GM18867 (cell line): ENCODE results near the gene PALM.

Experiments
- ATAC-seq: cut with Tn5 transposase; IDR thresholded peaks from one replicate; pipeline ENCODE4 v1.9.1; 2021; ENCODE audit warnings: mild to moderate bottlenecking, moderate library complexity; ENCODE audit not compliant: unreplicated experiment

The PALM gene

DNA sequence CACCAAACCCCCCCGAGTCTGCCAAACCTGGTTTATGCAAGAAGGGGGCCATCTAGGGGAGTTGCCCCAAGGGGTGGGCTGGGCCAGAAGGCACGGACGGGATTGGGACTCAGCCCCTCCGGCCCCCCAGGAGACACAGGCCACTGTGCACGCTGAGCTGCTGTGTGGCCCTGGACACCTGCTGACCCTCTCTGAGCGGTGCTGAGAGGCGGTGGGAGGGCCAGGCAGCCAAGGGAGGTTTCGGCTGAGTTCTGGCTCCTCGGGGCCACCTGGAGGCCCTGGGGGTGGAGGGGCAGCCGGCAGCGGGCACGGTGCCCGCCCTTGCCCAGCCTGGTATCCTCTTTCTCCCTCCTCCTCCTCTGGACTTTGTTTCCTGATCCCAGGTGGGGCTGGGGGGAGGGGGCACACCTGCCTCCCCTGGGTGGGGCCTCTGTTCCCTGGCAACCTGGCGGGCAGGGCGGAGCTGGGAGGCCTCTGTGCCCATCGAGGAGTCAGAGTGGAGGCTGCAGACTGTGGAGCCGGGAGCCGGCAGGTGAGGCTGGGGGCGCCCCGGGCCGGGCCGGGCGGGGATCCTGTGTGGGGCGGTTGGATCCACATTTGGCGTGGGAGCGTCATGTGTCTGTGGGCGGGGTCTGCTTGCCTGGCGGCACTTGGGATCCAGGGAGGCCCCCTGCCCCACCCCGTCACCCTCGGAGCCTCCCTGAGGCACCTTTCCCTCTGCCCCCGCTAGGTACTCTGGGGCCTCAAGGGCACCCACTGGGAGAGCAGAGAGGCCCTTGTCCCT, 42.1 kb downstream of the PALM start, which contains the start of gene MISP:
Gene MISP, plus strand, starts transcription at position 473 of the 784 bp plus-strand sequence. CDS start 5,835 bp downstream, outside the sequence.
- ATAC-seq, result no peak

DNA sequence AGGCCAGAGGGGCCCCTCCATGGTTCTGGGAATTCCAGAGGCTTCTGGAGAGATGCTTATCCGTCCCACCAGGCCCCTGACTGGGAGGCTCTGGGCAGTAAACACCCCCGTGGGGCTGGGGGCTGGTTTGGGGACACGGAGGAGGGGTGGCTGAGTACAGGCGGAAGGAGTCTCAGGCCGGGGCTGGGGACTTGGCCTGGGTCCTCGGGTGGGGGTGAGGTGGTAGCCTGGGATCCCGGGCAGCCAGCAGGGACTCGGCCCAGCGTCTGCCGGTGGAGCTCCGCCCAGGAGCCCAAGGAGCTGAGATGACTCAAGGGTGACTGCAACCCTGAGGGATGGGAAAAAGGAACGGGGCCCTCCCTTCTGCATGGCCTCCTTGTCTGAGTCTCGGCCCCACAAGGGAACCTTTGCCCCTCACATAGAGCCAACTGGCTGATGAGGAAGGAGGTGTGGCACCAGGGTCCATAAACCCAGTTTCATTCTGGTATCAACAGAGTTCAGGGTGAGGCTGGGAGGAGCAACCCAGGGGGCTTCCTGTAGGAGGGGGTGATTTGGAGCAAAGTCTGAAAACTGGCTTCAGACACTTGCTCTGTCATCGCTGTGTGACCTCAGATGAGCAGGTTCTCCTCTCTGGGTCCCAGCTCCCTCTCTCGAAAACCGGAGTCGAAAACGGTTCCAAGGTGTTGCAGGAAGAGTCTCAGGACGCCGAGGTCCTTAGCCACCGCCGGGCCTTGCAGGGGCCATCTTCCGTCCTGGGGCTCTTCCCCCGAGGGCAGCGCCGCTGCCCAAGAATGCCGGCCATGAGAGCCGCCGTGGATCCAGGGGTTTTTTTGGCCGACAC, 43.0 kb downstream of the PALM start:
- ATAC-seq, result no peak

- no peak for ATAC-seq
Observed at GRCh38 chr19:752652-753517, 44.1 kb downstream of the PALM start.

- ATAC-seq, result no peak
Observed at GRCh38 chr19:754530-754929, 45.8 kb downstream of the PALM start.

GRCh38 chr19:755063-755462, 46.3 kb downstream of the PALM start:
- ATAC-seq, result no peak

GRCh38 chr19:756236-756635, 47.5 kb downstream of the PALM start:
- no peak for ATAC-seq

GRCh38 chr19:756821-757688, 48.3 kb downstream of the PALM start:
- no peak for ATAC-seq

GRCh38 chr19:757811-758668, 49.3 kb downstream of the PALM start:
- no peak for ATAC-seq

DNA sequence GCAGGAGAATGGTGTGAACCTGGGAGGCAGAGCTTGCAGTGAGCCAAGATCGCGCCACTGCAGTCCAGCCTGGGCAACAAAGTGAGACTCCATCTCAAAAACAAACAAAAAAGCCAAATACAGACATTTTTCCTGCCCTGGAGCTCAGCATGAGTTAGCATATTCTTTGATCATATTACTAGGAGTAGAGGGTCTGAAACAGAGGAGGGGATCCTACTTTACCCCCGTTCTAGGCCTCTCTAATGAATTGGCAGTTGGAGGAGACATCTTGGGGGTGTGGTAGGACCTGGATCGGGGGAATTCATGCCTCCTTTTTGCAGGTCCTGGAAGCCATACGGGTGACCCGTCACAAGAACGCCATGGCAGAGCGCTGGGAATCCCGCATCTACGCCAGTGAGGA, 54.4 kb downstream of the PALM start:
- ATAC-seq, result no peak

GRCh38 chr19:763869-764268, 55.1 kb downstream of the PALM start:
- no peak for ATAC-seq

- no peak for ATAC-seq
Observed at GRCh38 chr19:764301-764700, 55.6 kb downstream of the PALM start.

GRCh38 chr19:765179-765738, 56.5 kb downstream of the PALM start:
- no peak for ATAC-seq

DNA sequence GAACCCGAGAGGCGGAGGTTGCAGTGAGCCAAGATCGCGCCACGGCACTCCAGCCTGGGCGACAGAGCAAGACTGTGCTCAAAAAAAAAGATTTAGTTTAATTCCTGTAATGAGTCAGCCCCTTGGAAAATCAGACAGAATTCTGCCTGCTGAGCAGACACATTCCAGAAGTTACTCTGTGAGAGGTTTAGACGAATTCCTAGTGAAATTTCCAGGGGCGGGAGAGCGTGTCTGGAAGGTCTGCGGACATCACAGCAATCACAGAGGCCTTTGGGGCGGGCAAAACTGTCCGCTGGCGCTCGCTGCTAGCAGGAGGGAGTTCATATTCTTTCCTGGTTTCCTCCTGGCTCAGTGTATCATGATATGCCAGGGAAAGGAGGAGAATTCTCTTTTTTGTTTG, 59.7 kb downstream of the PALM start:
- ATAC-seq, result no peak

GRCh38 chr19:769616-770015, 60.9 kb downstream of the PALM start:
- no peak for ATAC-seq

- ATAC-seq, result no peak
Observed at GRCh38 chr19:771332-771785, 62.6 kb downstream of the PALM start.

GRCh38 chr19:772063-772462, 63.3 kb downstream of the PALM start:
- ATAC-seq, result no peak

- ATAC-seq, result no peak
Observed at GRCh38 chr19:772730-773436, 64.1 kb downstream of the PALM start.

- ATAC-seq, result no peak
Observed at GRCh38 chr19:776549-776948, 67.8 kb downstream of the PALM start.
